RPMI8226 (cell line): ENCODE data around the gene POC1A.

Experiments
- DNase-seq: peaks from one replicate; pipeline ENCODE4 v3.0.0-alpha.2; 2015

The POC1A gene

DNA sequence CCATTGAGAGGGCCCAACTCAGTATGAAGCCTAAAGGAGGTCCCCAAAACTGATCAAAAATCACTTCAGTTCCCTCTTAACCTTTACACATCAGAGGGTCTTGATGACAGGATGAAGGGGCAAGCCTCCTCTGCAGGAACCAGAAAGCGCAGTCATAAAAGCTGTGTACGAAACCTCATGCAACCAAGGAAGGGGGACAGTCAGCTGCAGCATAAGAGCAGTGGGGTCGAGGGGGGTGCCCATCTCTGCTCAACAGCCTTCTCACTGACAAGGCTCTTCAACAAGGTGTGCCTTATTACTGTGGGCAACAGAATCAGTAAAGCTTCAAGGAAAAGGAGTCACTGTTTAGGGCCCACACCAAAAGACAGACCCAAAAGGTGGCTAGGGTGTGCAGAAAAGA is 3.9 kb downstream of the POC1A start:
- DNase-seq = no peak

- DNase-seq = no peak
Measured at GRCh38 chr3:52149726-52150125, 4.5 kb downstream of the POC1A start.

DNA sequence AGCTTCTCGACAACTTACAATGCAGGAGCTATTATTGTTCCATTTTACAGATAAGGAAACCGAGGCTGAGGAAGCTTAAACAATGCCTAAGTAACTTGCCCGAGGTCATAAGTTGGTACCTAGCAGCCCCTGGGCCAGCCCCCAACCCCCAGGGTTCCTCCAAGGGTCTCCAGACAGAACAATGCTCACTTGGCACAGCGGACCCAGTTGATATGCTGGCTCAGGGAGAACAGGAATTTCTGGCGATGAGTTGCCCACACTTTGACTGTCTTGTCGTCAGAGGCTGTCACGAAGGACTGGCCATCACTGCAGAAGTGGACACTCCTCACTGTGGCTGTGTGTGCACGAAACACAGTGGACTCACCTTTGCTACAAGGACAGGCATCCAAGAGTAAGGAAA is 5.2 kb downstream of the POC1A start:
- no peak for DNase-seq

DNA sequence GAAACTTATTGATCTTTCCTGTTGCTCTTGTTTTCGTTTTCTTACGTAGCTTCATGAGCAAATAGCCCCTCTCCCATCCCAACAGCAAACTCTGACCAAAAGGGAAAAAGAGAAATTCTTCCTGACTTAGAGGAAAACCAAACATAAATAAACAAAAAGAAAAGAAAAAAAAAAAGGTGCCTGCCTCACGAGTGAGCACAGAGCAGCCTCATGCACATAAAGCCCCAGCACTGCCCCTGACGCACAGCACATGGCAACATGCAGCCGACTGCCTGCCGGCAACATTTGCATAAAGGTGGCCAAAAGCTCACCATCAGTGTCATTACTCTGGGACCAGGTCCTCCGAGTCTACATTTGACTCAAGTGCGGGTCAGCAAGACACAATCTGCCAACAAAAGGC is 6.4 kb downstream of the POC1A start:
- no peak for DNase-seq

DNA sequence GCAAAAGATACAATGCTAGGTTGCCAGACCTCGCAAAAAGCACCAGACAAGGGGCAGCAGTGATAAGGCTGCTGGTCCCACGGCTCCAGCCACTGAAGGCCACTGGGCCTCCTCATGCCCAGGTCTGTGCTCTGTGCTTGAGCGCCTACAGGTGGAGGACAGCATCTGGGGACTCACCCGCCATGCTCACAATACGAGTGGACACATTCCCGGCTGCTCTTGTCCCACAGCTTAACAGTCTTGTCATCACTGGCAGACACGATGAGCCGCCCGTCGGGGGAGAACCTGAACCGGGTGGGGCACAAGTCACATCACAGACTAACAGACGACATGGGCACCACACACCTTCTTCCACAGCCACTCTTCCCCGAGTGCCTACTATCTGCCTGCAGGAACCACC is 7.4 kb downstream of the POC1A start:
- DNase-seq = no peak

GRCh38 chr3:52146189-52146588 is 8.0 kb downstream of the POC1A start:
- no peak for DNase-seq

DNA sequence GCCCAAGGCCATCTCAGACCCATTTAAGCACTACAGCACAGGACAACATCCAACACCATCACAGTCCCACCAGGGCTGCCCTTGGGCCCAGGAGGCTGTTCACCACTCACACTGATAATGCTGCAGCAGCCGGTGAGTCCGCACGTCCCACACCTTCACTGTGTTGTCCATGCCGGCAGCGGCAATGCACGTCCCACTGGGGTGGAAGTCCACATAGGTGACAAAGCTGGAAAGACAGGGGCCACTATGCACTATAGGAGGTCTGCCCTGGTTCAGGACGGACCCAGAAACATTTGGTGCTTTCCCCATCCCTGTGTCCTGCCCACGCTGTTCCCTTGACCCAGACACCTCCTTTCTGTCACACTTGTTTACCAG is 8.5 kb downstream of the POC1A start:
- DNase-seq = no peak

DNA sequence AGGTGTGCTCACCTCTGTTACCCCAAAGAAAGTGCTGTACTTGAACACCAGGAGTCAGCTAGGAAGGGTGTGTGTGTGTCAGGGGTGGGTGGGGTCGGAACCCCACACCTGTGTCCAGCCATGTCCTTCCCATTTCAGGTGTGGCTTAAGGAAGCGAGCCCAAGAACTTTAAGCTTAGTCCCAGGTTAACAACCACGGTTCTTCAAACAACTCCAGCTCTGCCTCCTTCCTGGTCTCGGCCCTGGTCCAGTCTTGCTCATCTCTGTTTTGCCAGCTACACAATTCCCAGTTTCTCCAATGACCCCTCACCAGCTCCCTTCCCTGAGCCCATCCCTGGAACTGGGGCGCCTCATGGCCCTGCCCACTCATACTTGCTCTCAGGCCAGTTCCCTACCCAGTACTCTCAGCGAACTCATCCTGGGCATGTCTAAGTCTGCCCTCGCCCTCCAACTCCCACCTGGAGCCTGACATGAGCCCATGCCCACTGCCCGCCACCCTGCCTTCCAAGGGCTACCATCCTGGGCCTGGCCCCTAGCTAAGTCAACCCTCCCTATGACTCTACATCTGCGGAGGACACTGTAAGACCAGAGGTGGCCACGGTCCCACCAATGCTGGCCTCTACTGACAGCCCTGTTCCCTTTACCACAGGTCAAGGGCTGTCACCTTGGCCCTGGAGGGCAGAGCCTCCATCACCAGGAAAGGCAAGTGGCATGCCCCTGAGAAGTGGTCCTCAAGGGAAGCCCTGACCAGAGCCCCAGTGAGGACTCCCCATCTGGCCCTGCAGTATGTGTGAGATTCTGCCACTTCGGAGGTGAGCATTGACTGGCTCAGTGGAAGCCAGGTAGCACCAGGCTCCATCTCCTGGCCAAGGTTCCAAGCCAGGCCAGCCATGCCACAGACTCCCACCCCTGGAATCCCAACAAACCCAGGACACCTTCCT is 9.2 kb downstream of the POC1A start:
- no peak for DNase-seq

DNA sequence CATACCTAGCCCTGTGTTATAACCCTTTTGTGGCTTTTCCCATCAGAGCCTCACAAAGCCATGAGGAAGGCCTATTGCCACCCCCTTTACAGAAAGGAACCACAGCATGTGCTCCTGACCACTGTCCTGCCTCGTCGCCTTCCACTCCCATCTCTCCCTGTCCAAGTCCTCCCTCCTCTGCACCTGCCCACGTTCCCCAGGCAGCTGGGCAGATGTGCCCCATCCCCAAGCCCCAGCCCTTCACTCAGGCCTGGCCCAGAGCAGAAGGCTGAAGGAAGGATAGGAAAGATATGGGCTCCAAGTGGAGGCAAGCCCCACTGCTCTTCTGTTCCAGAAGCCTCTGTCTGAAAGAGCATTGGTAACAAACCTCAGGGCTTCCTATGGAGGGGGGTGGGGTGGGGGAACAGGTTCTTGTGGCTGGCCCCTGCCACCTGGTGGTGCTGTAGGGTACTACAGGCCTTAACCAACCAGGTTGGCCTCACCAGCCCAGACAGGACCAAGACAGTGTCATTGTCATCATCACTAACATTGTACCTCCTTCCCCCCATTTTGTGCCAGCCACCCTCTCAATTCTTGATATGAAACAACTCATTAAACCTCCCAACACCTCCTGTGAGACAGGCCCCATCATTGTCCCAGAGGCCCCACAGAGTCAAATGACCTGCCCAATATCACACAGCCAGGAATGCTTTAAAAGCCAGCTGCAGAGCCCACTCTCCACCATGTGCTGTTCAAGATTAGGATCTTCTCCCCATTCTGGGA is 10.0 kb downstream of the POC1A start:
- peak; percentile 80 for DNase-seq

DNA sequence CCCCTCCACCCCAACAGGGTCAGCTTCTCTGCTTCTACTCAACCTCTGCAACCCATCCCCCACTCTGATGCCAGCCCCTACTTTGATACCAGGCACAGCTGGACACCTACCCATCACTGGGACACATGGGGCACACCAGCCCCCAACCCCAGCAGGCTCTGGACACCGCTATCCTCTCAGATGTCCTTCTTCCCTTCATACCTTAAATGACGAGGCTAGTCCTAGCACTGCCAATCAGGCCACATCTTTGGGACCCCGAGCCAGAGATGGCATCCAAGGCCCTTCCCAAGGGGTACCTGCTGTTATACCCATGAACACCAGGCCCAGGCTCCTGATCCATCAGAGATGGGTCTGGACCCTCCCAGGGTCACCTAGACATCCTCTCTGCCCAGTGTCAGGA is 10.6 kb downstream of the POC1A start:
- no peak for DNase-seq

DNA sequence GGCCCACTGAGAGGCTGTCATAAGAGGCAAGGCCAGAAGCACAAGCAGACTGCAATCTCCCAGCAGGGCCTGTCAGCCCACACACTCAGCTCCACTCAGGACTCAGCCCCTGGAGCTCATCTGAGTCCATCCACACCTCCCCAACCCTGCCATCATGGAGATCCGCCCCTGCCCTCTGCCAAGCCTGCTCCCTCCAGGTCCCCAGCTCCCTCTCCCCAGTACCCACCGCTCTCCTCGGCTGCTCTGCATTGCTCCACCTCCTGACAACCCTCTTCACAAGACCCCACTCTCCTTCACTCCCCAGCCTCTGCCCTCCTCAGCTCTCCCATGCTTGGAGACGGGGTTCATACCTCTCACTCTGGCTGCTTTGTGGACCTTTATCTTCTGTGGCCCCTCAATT is 11.1 kb downstream of the POC1A start:
- no peak for DNase-seq

- DNase-seq = no peak
Measured at GRCh38 chr3:52141751-52142150, 12.5 kb downstream of the POC1A start.

DNA sequence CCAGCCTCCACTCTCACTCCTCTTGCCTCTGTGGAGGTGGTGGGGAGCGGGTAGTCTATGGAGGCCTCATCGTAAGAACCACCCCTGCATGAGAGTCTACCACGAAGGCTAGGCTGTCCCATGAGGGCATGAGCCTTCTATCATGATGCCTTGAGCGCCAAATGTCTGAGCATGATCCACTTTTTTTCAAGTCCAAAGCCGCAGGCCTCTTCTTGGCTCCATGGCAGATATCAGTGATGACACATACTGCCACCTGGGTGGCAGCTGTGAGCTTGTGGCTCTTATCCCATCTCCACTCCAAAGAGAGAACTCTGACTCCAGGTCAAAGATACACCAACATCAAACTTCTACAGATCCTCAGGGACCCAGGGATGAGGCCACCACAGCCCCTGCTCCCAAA is 13.5 kb downstream of the POC1A start:
- no peak for DNase-seq

DNA sequence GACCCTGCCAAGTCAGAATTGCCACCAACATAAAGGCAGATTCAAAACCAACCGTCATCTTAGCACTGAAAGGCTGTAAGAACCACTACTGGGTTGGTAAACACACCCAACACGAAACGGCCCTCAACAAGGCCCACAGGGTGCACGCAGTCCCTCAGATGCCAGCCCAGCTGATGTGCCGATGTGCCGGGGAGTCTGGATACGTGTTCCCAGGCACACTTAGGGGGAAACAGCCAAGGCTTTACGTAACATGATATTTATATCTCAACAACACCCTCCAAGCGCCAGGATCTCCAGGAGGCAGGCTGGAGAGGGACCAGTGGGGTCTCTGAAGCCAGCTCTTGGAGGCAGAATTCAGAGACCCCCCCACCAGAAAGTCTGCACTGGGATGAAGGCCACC is 14.2 kb downstream of the POC1A start:
- no peak for DNase-seq

GRCh38 chr3:52137311-52137710 is 16.9 kb downstream of the POC1A start:
- no peak for DNase-seq

GRCh38 chr3:52136513-52136912 is 17.7 kb downstream of the POC1A start:
- no peak for DNase-seq

GRCh38 chr3:52135332-52135731 is 18.9 kb downstream of the POC1A start:
- DNase-seq = no peak

GRCh38 chr3:52134761-52135160 is 19.5 kb downstream of the POC1A start:
- no peak for DNase-seq

GRCh38 chr3:52132930-52133329 is 21.3 kb downstream of the POC1A start:
- no peak for DNase-seq

DNA sequence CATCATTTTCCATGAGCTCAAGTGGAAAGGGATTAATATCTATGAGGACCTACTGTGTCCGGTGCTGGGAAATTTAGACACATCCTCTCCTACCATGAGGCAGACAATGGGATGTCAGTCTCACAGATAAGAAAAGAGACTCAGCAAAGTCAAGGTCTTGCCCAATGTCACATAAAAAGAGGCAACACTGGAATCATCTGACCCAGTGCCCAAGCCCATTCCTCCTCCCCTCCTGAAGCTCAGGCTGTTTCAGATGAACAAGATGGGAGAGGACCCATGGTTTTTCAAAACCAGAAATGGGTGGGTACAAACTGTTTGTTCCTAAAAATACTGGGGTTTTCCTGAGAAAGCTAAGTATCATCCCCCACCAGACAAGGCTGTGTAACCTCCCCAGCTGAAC is 22.2 kb downstream of the POC1A start:
- no peak for DNase-seq

DNA sequence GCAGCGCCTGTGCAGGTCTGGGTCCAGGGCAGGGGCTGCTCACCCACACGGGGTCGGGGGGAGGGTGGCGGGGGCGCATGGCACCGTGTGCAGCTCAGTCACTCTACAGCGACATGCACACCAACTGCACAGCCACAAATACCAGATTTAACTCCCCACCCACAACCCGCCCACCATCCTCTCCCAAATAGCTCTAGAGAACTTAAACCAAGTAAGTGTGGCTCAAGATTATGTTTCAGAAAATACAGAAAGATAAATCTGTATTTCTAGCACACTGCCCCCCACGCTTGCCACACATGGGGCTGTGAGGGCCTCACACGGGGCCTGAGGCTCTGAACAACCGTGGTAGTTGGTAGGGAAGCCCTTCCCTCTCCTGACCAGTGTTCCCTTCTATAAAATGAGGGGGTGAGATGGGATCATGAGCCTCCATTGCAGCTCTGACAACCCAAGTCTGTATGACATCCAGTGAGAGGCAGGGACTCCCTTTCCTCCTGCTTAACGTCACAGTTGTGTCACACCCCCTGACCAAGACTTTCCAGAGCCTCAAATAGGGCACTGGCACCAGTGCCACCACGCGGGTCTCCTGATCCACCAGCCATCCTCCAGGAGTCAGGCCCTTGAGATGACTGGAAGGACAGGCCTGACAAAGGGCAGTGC is 23.1 kb downstream of the POC1A start:
- no peak for DNase-seq

DNA sequence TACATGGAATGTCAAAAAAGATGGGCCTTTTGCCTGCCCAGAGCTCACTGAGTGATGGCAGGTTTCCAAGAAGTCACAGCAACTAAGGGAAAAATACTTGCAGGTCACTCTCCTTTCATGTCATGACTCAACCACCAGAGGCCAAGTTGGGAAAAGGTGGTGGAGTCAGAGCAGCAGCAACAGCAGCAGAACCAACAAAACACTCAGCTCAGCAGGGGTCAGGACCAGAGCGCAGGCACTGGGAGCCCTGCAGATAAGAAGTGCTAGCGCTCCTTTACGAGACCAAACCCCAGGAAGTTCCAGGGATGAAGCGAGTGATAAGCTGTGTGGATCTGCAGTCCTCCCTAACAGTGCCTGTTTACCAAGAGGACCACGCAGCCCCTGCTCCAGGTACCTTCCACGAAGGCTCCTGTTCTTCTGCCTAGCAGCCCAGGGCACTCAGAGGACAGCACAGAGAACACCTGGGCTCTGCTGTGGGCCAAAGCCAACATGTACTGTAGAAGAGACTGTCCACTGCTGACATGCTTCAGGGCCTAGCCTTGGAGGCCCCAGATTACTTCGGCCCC is 26.0 kb downstream of the POC1A start:
- DNase-seq = peak; percentile 4

GRCh38 chr3:52126500-52126899 is 27.7 kb downstream of the POC1A start:
- no peak for DNase-seq
